GM19438 (cell line): ENCODE measurements around the gene PSMA1.
"Not testable (repeated sequence)": the region's sequence is repeated elsewhere in the genome, so short reads cannot be mapped to it uniquely, and the experiment has no call there.

Experiments
- ATAC-seq: cut with Tn5 transposase; IDR thresholded peaks from one replicate; pipeline ENCODE4 v1.9.1; 2021; ENCODE audit warnings: low read depth; ENCODE audit not compliant: unreplicated experiment

Gene PSMA1

GRCh38 chr11:14519917-14520746, at the start of gene PSMA1:
PSMA1 (minus strand) TSS chr11:14520386; CDS start chr11:14520299, 87 bp downstream.
- ATAC-seq: peak; percentile 89

GRCh38 chr11:14569516-14569915, 49.3 kb upstream of the PSMA1 start:
- not testable (repeated sequence) for ATAC-seq

- no peak for ATAC-seq
Measured at GRCh38 chr11:14567064-14567651, 47.0 kb upstream of the PSMA1 start.

GRCh38 chr11:14566331-14567063, 46.3 kb upstream of the PSMA1 start:
- ATAC-seq: no peak

- no peak for ATAC-seq
Measured at GRCh38 chr11:14565845-14566244, 45.7 kb upstream of the PSMA1 start.

GRCh38 chr11:14555818-14556217, 35.6 kb upstream of the PSMA1 start:
- ATAC-seq: no peak

GRCh38 chr11:14554959-14555358, 34.8 kb upstream of the PSMA1 start:
- no peak for ATAC-seq

- no peak for ATAC-seq
Measured at GRCh38 chr11:14552089-14552488, 31.9 kb upstream of the PSMA1 start.

- ATAC-seq: no peak
Measured at GRCh38 chr11:14551380-14551779, 31.2 kb upstream of the PSMA1 start.

GRCh38 chr11:14549891-14550290, 29.7 kb upstream of the PSMA1 start:
- ATAC-seq: no peak

- ATAC-seq: no peak
Measured at GRCh38 chr11:14547440-14547839, 27.3 kb upstream of the PSMA1 start.

- no peak for ATAC-seq
Measured at GRCh38 chr11:14546672-14547071, 26.5 kb upstream of the PSMA1 start.

- peak; percentile 68 for ATAC-seq
Measured at GRCh38 chr11:14544611-14545010, 24.4 kb upstream of the PSMA1 start.

GRCh38 chr11:14543260-14543659, 23.1 kb upstream of the PSMA1 start:
- no peak for ATAC-seq

GRCh38 chr11:14542324-14542723, 22.1 kb upstream of the PSMA1 start:
- ATAC-seq: no peak

- no peak for ATAC-seq
Measured at GRCh38 chr11:14541192-14541947, 21.2 kb upstream of the PSMA1 start.

- ATAC-seq: no peak
Measured at GRCh38 chr11:14539982-14540421, 19.8 kb upstream of the PSMA1 start.

- no peak for ATAC-seq
Measured at GRCh38 chr11:14538926-14539554, 18.9 kb upstream of the PSMA1 start.

- ATAC-seq: no peak
Measured at GRCh38 chr11:14538271-14538925, 18.2 kb upstream of the PSMA1 start.

GRCh38 chr11:14537134-14537599, 17.0 kb upstream of the PSMA1 start:
- peak; percentile 70 for ATAC-seq
